Ishikawa (cell line): ENCODE measurements around the gene EXT2.

Experiments
- CEBPB ChIP-seq: IDR thresholded peaks from 2 replicates; pipeline ENCODE4 v1.6.1; 2012
- CREB1 ChIP-seq: IDR thresholded peaks from 2 replicates; pipeline ENCODE4 v1.6.1; 2012; ENCODE audit warnings: low read depth
- EP300 ChIP-seq: IDR thresholded peaks from 2 replicates; pipeline ENCODE4 v1.6.1; 2012; ENCODE audit warnings: borderline replicate concordance
- FOXM1 ChIP-seq: IDR thresholded peaks from 2 replicates; pipeline ENCODE4 v1.6.1; 2012; ENCODE audit warnings: low read depth, borderline replicate concordance
- NFIC ChIP-seq: IDR thresholded peaks from 2 replicates; pipeline ENCODE4 v1.6.1; 2012
- RAD21 ChIP-seq: IDR thresholded peaks from 2 replicates; pipeline ENCODE4 v1.6.1; 2012; ENCODE audit warnings: low read depth
- TAF1 ChIP-seq: IDR thresholded peaks from 2 replicates; pipeline ENCODE4 v1.6.1; 2012; ENCODE audit warnings: low read depth, mild to moderate bottlenecking
- TCF12 ChIP-seq: IDR thresholded peaks from 2 replicates; pipeline ENCODE4 v1.6.1; 2012; ENCODE audit warnings: low read depth
- TEAD4 ChIP-seq: IDR thresholded peaks from 2 replicates; pipeline ENCODE4 v1.6.1; 2012
- TF ChIP-seq, protein P1 (sequence below): IDR thresholded peaks from 2 replicates; pipeline ENCODE4 v1.6.1; 2012; ENCODE audit warnings: low read depth, mild to moderate bottlenecking
- TF ChIP-seq, protein P2 (sequence below): IDR thresholded peaks from 2 replicates; pipeline ENCODE4 v1.6.1; 2012
- TF ChIP-seq, protein P3 (sequence below): IDR thresholded peaks from 2 replicates; pipeline ENCODE4 v1.6.1; 2012

GRCh38 chr11:44213148-44213547, 117.7 kb downstream of the EXT2 start:
- TF ChIP-seq CREB1, result no peak
- TF ChIP-seq, protein P1, sequence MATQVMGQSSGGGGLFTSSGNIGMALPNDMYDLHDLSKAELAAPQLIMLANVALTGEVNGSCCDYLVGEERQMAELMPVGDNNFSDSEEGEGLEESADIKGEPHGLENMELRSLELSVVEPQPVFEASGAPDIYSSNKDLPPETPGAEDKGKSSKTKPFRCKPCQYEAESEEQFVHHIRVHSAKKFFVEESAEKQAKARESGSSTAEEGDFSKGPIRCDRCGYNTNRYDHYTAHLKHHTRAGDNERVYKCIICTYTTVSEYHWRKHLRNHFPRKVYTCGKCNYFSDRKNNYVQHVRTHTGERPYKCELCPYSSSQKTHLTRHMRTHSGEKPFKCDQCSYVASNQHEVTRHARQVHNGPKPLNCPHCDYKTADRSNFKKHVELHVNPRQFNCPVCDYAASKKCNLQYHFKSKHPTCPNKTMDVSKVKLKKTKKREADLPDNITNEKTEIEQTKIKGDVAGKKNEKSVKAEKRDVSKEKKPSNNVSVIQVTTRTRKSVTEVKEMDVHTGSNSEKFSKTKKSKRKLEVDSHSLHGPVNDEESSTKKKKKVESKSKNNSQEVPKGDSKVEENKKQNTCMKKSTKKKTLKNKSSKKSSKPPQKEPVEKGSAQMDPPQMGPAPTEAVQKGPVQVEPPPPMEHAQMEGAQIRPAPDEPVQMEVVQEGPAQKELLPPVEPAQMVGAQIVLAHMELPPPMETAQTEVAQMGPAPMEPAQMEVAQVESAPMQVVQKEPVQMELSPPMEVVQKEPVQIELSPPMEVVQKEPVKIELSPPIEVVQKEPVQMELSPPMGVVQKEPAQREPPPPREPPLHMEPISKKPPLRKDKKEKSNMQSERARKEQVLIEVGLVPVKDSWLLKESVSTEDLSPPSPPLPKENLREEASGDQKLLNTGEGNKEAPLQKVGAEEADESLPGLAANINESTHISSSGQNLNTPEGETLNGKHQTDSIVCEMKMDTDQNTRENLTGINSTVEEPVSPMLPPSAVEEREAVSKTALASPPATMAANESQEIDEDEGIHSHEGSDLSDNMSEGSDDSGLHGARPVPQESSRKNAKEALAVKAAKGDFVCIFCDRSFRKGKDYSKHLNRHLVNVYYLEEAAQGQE, result no peak
- no peak for TF ChIP-seq FOXM1
- no peak for TF ChIP-seq TCF12
- TF ChIP-seq RAD21, result no peak
- TF ChIP-seq EP300, result no peak
- TF ChIP-seq, protein P2, sequence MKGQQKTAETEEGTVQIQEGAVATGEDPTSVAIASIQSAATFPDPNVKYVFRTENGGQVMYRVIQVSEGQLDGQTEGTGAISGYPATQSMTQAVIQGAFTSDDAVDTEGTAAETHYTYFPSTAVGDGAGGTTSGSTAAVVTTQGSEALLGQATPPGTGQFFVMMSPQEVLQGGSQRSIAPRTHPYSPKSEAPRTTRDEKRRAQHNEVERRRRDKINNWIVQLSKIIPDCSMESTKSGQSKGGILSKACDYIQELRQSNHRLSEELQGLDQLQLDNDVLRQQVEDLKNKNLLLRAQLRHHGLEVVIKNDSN, result no peak
- no peak for TF ChIP-seq TAF1
- no peak for TF ChIP-seq CEBPB
- TF ChIP-seq, protein P3, sequence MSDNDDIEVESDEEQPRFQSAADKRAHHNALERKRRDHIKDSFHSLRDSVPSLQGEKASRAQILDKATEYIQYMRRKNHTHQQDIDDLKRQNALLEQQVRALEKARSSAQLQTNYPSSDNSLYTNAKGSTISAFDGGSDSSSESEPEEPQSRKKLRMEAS, result no peak
- TF ChIP-seq NFIC, result no peak
- no peak for TF ChIP-seq TEAD4
